Measurements from ENCODE around the gene CRISPLD2.

Gene CRISPLD2

GRCh38 chr16:84913315-84913714 lies 93.5 kb downstream of the CRISPLD2 start:
- no peak for DNase-seq (ENCODE audit: low spot score)

DNA sequence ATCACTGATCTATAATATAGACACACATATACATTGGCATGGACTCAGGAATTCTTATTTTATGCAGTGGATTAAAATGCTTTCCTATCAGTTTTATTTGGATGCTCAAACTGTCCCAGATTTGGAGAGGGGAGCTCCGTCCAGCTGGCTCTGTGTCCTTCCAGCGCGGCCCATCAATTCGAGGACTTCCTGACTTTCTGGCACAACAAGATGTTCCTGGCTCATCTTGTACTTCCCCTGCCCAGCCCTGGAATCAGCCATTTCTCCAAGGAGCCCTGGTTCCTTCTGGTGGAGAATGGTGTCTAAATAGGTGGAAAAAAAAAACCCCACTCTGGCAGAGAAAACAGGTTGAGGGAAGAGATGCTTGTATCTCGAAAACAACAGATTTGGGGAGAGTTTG lies 94.5 kb downstream of the CRISPLD2 start:
- no peak for DNase-seq (ENCODE audit: low spot score)

- DNase-seq (ENCODE audit: low spot score), result no peak
Measured at GRCh38 chr16:84916178-84916577, 96.4 kb downstream of the CRISPLD2 start.

DNA sequence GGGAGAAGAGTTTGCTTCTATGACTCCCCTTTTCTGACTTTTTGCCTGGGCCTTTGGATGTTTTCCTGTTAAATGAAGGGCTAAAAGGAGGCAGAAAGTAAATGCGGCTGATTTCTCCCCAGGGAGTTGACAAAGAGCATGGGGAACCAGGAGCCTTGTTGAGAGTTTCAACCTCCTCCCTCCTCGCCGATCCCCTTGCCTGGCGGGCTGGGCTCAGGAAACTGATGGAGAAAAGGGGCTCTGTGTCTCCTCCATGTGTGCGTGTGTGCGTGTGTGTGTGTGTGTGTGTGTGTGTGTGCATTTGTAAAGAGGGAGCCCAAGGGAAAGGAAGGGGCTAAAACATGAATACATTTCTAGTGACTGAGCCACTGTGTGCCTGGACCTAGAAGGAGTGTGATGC lies 97.1 kb downstream of the CRISPLD2 start:
- no peak for DNase-seq (ENCODE audit: low spot score)

GRCh38 chr16:84917492-84917891 lies 97.7 kb downstream of the CRISPLD2 start:
- DNase-seq (ENCODE audit: low spot score), result no peak

GRCh38 chr16:84918006-84918909 lies 98.5 kb downstream of the CRISPLD2 start:
- no peak for DNase-seq (ENCODE audit: low spot score)

DNA sequence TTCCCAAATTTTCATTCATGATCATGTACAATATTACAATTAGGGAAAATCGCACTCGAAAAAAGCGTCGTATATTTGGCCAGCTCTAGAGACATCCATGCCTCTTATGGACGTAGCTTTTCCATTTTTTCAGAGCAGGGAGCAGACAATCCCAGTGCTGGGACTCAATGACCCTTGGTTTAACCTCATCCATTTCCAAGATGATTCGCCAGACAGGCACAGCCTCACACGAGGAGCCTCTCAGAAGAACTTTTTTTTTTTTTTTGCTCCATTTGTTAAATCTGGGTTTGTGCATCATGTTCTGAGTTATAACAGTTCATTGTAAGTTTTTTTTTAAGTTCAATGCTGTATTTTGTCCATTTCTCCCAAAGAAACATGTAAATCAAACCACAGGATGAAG lies 99.5 kb downstream of the CRISPLD2 start:
- no peak for DNase-seq (ENCODE audit: low spot score)

- no peak for DNase-seq (ENCODE audit: low spot score)
Measured at GRCh38 chr16:84919708-84920107, 99.9 kb downstream of the CRISPLD2 start.

GRCh38 chr16:84920333-84920732 lies 100.5 kb downstream of the CRISPLD2 start:
- DNase-seq (ENCODE audit: low spot score), result no peak

- DNase-seq (ENCODE audit: low spot score), result no peak
Measured at GRCh38 chr16:84922351-84923120, 102.8 kb downstream of the CRISPLD2 start.

- no peak for DNase-seq (ENCODE audit: low spot score)
Measured at GRCh38 chr16:84924331-84925091, 104.7 kb downstream of the CRISPLD2 start.

DNA sequence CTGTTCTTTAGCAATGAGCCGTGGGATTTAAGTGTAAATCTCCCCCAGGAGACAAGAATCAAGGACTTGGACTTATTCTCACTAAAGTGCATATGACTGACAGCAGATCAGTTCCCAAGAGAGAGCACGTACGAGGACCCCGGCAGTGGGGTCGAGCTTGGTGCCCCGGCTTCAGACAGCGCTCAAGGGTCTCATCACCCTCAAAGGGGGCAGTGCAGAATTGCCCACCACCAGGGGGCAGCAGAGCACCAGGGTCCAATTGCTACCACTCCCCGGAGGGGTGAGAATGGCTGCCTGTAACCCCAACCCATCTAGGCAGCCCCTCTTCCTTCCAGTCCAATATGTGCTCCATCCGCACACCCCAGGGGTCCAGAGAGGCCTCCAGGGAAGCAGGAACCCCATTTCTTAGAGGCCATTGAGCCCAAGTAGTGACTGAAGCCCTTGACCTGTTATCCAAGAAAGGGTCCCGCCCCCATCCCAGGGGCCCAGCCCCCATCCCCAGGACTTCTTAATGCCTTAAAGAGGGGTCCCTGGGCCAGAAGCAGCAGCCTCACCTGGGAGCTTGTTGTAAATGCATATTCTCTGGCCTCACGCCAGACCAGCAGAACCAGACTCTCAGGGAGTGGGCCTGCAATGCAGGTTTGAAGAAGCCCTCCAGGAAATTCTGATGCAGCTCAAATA lies 105.4 kb downstream of the CRISPLD2 start:
- peak; percentile 36 for DNase-seq (ENCODE audit: low spot score)

- no peak for DNase-seq (ENCODE audit: low spot score)
Measured at GRCh38 chr16:84925773-84926372, 106.1 kb downstream of the CRISPLD2 start.

- DNase-seq (ENCODE audit: low spot score), result no peak
Measured at GRCh38 chr16:84926462-84926861, 106.7 kb downstream of the CRISPLD2 start.

DNA sequence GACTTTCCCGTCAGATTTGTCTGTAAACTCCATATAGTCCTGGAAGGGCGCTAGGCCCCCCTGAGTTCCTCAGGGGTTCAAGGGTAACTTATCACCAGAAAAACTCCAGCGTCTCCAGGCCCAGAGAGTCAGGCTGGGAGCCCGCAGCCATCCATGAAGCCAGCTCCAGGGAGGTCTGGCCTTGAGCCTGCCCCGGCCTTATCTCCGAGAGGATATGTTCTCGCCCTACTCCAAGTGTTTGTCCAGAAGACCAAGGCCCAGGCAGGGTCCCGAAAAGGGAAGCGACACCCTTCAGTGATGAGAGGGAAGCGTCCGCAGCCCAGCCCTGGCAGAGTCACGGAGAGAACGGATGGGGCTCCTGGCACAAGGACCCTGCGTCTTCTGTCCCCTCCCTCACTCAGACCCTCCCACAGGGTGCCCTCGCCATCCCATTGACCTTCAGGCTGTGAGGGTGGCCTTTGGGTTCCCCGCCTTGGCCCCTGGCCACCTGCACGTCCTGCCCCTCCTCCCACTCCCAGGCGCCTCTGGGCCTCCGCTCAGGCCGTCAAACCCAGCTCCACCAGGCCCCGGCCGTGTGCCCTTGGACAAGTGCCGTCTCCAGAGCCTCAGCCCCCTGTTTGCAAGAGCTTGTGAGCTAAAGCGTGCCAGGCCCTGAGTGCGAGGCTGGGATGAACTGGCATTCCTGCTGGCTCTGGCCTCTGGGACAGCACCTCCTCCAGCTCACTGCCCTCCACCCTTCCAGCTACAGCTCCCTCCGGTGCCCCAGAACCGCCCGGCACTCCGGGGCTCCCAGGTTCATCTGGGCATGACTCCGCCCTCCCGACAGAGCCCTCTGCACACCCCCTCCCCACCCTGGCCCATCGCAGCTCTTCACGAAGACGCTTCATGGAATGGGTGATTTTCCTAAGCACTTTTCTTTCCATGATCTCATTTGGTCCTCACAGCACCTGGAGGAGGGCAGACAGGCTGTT lies 108.1 kb downstream of the CRISPLD2 start:
- DNase-seq (ENCODE audit: low spot score), result no peak

DNA sequence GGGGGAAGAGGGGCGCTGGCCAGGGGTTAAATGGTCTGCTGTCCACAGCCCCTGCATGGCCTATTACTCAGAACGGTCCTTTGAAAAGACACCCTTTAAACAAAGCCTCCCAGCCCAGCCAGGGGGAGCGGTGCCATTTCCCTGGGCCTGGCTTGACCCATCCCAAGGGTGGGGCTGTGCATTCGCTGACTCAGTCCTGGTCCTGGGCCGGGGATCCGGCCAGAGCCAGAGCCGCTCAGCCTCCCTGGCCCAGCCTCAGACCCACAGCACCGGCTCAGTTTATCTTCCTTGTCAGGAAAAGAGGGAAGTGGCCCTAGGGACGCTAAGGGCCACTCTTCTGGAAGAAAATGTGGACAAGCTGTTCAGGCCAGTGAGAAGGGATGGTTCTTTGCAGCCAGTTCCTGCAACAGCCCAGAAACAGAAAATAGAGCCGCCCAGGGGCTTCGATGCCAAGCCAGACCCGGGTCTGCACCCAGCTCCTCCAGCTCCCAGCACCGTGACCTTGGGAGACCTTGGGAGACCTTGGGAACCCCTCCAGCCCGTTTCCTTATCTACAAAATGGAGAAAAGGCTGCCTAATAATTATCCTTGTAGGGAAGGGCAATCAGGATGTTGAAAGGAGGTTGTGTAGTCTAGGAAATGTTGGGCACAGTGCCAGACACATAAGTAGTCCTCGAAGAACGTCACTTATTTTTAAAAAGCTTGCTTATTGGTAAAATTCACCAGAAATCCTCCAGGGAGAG lies 109.1 kb downstream of the CRISPLD2 start:
- no peak for DNase-seq (ENCODE audit: low spot score)

DNA sequence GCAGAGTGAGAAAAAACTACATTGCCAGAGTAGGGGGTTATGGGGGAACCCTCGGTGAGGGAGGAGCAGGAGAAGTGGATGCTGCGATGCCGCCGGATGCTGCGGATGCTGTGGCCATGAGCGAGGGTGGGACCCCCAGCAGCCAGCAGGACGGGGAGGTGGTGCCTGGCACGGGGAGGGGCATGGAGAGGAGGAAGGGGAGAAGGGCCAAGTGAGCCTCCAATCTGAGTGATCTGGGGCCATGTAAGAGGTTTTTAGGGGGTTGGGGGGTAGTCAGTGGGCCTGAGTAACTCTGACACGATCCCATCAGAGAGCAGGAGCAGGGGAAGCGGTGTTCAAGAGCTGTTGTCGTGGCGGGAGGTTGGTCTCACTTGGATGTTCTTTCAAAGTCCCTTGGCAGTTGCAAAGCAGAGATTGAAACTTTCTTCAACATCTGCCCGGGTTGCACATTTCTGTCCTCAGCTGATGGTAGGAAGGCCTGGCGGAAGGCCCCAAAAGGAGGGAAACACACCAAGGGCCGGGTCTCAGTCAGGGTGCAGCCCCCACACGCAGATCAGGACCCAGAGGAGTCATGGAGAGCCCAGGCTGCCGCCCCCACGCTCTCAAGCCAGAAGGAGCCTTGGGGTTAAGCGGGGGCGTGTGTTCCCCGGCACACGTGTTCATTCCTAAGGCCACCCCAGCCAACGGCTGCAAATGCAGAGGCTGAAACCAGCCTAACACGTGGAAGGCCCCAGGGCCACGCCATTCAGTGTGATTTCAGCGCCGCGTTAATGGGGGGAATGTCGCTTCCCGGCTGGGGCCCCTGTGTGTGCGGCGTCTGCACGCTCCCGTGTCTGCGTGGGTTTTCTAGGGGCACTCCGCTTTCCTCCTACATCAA lies 109.9 kb downstream of the CRISPLD2 start:
- no peak for DNase-seq (ENCODE audit: low spot score)

DNA sequence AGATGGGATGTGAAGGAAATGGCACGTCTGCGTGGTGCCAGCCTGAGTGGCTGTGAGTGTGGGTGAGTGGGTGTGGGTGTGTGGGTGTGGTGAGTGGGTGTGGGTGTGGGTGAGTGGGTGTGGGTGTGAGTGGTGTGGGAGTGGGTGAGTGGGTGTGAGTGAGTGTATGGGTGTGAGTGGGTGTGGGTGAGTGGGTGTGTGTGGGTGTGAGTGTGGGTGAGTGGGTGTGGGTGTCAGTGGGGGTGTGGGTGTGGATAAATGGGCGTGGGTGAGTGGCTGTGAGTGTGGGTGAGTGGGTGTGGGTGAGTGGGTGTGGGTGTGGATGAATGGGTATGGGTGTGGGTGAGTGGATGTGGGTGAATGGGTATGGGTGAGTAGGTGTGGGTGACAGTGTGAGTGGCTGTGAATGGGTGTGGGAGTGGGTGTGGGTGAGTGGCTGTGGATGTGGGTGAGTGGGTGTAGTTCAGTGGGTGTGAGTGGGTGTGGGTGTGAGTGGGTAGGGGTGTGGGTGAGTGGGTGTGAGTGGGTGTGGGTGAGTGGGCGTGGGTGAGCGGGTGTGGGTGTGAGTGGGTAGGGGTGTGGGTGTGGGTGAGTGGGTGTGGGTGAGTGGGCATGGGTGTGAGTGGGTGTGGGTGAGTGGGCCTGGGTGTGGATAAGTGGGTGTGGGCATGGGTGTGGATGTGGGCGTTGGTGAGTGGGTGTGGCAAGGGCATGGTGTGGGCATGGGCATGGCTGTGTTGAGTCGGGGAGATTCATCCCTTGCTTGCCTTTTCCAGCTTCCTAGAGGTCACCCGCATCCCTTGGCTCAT lies 110.7 kb downstream of the CRISPLD2 start:
- no peak for DNase-seq (ENCODE audit: low spot score)
